ENCODE data around the gene BMP4.

Gene BMP4

DNA sequence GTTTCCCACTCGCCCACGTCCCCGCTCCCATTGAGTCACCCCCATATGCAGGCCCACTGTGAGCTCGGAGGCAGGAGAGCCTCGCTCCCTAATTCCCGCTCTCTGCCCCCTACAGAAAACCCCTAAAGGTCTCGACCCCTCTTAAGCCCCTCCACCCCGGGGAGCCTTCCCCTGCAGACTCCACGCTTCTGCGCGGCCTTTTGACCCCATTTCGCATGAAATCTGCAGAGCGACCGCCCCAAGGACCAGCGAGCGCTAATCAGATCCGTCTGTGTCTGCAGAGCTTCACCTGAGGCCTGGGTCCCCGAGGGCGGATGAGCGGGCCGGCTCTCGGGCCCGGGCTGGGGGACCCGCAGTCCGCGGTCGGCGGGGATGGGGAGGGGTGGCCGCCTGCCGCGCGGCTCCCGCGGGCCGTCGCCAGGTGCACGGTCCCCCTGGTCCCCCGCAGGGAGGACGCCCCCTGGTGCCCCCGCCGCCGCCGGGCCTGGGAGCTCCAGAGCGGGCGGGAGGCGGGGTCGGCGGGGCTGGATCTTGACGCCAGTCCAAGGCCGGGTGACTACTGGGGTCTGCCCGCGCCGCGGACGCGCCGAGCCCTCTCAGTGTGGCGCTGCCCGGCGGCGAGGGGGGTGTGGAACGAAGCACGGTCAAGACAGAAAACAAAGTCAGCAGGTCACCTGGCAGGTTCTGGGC lies 10.1 kb downstream of the BMP4 start:
- peak overlapping the region; percentile 37 for H3K4me3 ChIP-seq (ENCODE audit: low read depth, low read length)

DNA sequence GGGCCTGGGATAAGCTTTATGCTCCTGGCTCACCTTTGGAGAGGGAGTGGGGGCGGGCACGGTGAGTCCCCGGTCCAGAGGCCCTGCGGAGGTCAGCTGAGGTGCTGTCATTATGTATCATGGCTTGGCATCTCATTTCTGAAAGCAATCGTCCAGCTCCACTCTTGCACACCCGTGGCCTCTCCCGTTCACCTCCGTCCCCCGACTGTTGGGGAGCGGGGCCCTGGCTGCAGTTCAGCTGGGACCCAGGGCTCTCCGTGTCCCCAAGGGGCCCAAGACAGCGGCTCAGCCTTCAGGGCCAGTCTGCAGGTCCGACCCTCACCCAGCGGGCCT lies 10.6 kb downstream of the BMP4 start:
- peak overlapping the region; percentile 2 for H3K4me3 ChIP-seq (ENCODE audit: low read depth, low read length)

DNA sequence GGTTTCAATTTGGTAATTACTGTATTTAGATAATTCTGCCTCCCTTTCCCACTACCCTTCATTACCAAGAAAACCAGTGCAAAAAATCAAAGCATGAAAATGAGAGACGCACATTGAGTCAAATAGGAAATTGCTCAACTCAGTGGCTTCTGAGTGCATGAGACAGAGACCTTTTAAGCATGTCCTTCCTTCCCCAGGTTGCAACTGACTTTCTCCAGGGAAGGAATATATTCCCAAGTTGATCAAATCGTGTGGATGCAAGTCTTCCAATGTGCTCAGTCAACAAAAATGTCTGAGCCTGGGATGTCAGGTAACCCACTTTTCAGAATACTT lies 12.9 kb downstream of the BMP4 start:
- no peak overlapping the region for H3K4me3 ChIP-seq (ENCODE audit: low read depth, low read length)

DNA sequence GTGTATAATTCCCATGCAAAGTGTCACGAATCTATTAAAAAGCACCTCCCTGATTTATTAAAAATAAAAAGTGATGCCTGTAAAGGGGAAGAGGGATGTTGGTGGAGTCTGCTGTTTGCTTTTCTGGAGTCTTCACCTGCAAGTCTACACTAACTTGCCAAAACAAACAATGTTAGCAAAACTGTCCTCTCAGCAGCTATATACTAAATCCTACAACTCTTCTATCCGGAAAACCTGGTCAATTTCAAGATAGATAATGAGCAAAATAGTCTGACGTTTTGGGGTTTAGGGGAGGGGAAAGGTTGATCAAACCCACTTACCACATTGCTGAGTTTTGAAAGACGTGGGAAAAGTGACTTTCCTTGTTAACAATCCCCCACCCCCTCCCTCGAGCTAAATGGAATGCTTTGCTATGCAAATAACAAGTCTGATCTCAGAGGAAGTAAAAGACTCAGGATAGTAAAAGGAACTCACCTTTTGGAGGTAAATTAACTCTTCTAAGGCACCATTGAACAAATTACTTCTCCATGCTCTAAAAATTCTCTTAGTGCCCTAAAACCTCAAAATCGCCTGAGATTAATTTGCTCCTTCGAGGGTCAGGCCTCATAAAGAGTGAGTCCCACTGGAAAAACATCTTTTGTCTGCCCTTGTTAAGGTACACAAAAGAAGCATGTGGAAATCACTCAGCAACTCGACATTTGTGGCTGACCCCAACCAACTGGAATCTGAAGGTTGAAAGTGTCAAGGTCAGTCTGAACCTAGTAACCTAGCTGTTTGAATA lies 13.5 kb downstream of the BMP4 start:
- H3K4me3 ChIP-seq (ENCODE audit: low read depth, low read length) = no peak overlapping the region

DNA sequence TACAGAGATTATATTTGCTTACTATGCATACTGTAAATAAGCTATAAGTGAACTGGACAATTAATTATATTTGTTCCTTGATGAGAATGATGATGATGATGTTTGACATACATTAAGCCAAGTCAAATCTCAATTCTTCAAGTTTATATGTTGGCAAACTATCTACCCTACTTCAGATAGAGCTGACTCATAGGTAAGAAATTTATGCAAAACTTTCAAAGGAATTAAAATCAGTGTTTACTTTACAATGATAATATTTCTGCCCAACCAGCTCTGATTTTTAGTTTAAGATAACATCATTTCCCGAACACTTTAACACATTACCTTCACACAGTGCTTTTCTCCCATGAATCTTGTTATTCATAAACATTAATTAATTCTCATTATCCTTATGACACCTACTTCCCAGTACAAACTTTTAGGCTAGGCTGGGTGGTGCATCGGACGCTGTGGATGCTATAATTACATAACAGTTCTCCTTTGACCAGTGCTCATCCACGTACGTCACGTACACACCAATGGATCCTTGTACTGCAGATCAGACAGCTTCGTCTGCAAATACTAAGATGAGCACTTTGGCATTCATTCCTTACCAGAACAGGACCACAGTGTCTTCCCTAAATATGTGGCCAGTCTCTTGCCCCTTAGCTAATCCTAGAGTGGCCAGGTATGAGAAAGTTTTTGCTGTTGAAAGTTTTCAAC lies 18.3 kb downstream of the BMP4 start:
- no peak overlapping the region for H3K4me3 ChIP-seq (ENCODE audit: low read depth, low read length)

DNA sequence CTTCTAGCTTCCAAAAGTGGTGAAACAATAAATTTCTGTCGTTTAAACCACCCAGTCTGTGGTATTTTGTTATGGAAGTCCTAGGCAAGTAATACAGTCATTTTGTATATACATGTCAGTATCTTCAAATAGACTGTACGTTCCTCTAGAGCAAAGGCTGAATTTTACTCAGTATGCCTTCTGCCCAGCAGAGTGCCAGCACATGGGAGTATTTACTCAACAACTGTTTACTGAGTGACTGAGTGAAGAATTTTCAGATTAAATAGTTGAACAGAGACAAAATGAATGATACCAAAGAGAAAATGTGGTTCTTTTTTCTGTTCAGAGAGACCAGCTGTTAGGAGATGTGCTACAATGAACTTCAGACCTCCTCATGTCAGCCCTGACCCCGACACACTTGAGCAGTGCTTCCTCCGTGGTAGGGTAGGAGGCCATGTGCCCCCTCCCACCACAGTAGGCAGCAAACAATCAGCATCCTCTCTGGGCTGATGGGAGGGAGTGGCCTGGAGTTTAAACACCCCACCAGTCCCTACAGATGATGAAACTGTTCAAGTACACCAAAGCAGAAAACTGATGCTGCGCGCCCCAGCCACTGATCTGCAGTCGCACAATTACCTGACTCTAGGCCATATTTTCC lies 21.7 kb downstream of the BMP4 start:
- no peak overlapping the region for H3K4me3 ChIP-seq (ENCODE audit: low read depth, low read length)

DNA sequence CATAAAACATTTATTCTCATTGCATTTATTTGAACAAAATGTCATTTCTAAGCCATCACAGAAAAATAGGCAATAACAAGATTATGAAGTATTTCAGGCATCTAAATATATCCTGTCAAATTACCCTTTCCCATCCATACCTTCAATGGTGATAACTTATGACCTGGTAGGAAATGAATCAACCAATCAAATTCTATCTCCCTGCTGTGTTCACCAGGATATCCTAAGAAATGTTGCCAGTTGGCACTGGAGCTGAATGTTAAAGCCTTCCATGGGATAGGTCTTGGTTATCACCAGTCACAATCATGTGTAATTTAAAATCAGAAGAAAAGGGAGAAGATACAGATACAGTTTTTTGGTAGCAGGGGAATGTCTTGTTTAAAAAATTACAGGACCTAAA lies 23.7 kb downstream of the BMP4 start:
- H3K4me3 ChIP-seq (ENCODE audit: low read depth, low read length) = no peak overlapping the region

DNA sequence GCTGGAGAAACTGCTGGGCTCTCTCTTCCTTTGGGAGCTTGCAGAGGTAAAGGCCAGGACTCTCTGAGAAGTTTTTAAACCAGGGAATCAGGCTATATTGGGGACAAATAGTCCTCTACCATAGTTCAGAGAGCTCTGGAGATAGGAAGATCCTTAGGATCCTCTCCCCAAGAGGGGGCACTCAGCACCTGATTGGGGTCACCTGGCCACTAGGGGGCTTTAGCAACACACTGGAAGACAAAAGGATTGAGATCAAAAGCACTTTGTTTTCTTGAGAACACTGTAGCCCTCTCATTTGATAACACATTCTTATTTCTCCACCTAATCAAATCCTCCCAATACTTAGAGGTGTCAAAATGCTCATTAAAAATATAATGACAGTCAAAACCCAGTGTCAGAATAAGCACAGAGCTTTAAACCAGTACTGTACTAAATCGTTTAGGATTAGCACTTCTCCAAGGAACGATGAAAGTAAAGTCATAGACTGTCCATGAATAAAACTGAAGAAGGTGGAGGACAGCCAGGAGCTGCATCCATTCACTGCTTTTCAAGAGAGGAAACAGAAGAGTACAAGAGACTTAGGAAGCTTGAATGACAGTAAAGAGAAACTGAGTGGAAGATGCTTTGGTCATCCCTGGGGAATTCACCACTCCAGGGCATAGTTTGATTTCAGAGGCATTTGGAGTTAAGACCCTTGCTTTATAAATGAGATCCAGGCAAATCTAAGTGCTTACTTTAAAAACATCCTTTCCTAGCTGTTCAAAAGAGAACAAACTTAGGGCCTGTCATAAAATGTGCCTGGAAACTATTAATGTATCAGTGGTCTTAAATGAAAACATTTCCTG lies 26.5 kb downstream of the BMP4 start:
- H3K4me3 ChIP-seq (ENCODE audit: low read depth, low read length) = no peak overlapping the region

DNA sequence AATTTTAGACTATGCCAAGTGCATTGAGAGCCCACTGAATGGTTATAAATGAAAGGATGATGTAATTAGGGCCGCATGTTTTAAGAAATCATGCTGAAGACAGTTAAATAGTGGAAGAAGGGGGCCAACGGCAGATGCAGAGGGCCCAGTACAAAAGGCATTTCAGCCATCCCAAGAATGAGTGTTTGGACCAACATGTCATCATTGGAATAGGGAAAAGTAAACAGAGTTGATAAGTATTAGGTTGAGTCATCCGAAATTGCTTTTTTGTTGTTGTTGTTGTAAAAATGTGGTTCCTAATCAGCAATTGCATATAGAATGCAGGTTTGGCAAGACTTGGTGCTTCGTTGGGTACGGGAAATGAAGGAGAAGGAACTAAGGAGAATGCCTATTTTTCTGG lies 29.5 kb downstream of the BMP4 start:
- H3K4me3 ChIP-seq (ENCODE audit: low read depth, low read length) = no peak overlapping the region

DNA sequence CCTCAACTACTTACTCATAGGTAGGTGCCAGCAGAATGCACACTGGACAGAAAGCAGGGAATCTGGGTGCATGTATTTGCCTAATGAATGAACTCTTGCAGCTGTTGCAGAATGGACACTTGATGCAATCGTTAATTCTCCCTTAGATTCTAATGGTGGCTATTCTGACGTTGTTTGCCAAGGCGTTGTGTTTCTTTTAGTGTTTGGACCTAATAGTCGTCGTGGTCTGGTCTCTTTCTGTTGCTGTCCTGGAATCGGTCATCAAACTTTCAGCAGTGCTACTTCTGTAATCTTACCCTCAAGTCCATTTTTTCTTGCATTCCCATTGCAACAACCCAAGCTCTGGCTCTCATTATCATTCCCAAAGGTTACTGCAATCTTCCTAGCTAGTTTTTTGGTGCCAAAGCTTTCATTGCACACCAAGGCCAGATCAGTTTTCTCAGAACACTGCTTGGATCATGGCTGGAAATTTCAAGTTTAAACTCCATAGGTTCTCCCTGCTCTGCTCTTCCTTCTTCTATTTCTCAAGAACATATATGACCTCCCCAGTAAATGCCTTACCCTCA lies 31.3 kb downstream of the BMP4 start:
- no peak overlapping the region for H3K4me3 ChIP-seq (ENCODE audit: low read depth, low read length)

DNA sequence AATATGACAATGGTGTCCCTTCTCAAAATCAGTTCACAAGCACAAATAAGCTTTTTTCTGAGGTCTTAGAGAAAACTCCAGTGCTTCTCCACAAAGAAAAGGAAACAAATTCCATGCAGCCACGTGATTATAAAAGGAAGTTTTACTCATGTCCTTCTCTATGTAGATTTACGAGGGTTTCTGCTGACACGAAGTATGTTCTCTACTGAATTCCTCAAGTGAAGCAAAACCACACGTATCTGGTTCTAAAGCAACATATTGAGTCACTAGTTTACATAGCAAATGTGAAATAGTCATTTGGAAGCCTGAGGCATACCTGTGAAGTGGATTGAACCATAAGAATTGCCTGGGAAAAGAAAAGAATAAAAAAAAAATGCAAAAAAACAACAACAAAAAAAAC lies 31.9 kb downstream of the BMP4 start:
- H3K4me3 ChIP-seq (ENCODE audit: low read depth, low read length) = no peak overlapping the region

DNA sequence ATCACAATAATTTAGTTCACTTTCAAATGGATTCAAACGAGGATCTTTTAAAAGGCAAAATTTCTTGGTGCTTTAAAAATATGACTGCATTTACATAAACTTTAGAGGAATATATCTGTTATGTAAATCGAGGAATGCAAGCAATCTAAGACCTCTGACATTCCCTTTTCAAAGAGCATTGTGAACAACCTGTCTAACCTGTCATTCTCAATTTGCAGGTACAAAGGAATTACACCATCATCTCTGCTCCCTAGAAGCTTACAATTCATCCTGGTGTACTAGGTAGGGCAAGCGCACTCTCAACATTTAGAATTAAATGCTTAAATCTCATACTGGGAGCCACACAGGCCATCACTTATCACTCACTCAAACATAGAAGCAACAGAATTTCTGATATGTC lies 35.6 kb downstream of the BMP4 start:
- H3K4me3 ChIP-seq (ENCODE audit: low read depth, low read length) = no peak overlapping the region

DNA sequence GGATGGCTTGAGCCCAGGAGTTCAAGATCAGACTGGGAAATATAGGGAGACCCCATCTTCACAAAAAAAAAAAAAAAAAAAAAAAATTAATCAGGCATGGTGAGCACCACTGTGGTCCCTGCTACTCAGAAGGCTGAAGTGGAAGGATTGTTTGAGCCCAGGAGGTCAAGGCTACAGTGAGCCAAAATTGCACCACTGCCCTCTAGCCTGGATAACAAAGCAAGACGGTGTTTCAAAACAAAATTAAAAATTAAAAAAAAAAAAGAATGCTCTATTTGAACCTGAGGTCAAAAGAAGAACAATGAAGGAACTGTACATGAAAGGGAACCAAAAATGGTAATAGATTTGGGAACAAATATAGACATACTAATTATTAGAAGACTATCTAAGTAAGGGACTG lies 40.4 kb downstream of the BMP4 start:
- no peak overlapping the region for H3K4me3 ChIP-seq (ENCODE audit: low read depth, low read length)

DNA sequence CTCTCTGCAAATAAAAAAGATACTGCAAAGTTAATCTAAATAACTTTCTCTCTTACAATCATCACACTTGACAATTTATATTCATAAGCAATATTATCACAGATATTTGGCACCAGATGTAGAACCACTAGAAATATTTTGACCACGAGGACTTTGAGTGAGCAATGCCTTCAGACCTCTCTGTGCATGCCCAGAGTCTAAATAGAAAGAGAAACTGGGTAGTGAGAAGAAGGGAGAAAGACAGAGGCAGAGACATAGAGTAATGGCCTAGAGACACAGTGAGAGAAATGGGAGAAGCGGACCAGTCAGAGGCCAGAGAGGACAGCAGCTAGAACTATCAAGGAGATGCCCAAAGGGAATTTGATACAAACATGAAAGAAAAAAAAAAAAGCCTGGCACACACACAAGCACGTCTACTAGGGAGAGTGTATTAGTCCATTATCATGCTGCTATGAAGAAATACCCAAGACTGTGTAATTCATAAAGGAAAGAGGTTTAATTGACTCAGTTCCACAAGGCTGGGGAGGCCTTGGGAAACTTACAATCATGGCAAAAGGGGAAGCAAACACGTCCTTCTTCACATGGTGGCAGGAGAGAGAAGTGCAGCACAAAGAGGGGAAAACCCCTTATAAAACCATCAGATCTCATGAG lies 41.1 kb downstream of the BMP4 start:
- H3K4me3 ChIP-seq (ENCODE audit: low read depth, low read length) = no peak overlapping the region

DNA sequence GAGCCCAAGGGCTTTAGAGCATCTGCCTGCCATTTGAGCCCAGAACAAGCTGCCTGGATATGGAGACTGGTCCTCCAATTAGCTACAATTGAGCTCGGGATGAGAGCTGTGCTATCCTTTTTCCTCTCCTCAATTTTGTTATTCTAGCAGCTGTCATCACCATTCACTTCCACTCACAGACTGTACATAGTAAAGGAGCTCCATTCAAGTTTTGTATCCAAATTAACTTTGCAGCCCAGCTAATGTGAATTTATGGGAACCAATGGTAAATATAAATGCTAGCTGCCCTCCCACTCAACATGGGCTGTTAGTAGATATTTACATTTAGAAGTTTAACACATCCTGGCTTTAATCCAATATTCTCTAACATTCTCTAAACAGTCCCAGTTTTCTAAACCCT lies 44.6 kb downstream of the BMP4 start:
- no peak overlapping the region for H3K4me3 ChIP-seq (ENCODE audit: low read depth, low read length)

DNA sequence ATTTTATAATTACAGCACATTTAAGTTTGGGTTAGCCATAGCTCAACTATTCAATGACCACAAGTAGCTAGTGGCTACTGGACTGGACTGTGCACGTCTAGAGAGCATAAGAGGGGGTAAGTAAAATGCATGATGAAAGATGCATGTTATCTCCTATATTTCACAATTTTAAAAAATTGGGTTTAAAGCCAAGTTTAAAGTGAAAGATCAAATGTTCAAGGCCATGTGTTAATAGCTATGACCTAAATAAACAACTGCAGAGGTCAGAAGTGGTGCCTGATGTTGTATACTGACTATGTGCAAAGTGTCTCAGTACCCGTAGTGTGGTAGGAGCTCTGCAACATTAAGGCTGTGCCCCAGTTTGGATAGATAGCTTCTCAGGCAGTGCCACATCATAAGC lies 48.2 kb downstream of the BMP4 start:
- no peak overlapping the region for H3K4me3 ChIP-seq (ENCODE audit: low read depth, low read length)

DNA sequence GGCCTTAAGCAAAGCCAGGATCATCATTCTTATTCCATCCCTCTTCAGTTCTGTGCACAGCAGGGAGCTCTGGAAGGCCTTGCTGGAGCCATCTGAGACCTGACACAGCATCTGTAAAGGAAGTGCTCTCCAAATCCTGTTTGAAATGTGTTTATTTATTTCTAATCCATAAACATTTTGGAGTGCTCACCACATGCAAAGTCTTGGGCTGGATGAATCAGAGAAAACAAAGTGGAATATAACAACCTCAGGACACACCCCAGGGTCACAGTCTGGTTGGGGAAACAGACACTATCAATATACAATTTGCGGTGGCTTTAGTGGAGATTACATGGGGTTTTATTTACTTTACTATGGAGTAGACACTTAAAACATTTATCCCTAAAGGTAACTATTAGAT lies 54.3 kb downstream of the BMP4 start:
- no peak overlapping the region for H3K4me3 ChIP-seq (ENCODE audit: low read depth, low read length)

DNA sequence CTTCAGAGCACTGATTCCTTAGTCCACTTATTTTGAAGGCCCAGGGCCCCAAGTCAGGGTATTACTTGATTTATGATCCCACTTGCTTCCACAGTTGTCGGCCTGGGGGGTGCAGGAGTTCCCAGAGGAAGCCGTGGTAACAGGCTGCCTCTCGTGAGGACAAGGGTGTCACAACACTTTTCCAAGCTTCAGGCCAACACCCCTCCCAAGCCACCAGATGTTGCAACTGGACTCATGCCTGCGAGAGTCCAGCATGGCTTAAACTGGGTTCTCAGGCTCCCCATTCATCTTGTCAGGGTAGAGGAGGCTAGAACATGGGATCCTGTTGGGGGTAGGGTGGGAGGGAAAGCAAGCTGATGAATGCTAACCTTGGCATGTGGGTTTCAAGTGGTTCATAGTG lies 56.1 kb downstream of the BMP4 start:
- H3K4me3 ChIP-seq (ENCODE audit: low read depth, low read length) = no peak overlapping the region

Measured in iPS-11a (cell line).